ENCODE measurements around the gene DLK1.

DNA sequence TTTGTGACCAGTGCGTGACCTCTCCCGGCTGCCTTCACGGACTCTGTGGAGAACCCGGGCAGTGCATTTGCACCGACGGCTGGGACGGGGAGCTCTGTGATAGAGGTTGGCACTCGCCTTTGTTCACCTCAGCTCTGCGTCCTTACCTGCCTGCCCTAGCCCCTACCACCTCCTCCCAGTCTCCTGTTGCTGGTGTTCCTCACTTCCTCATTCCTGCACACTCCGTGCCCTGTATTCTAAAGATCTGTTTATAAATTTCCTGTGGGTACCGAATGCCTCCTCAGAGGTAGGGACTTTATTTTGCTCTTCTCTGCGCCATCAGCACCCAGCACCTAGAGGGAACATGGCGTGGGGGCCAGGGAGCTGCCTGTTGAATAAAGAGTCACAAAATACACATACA, 2.3 kb downstream of the DLK1 start:
- no peak for TF ChIP-seq CTCF (IDR thresholded peaks at IDR 0.05)
- no peak for TF ChIP-seq ZFX (IDR thresholded peaks at IDR 0.05; ENCODE audit: borderline replicate concordance)
